ENCODE results near the gene PILRB.
A peak's percentile ranks its signal among the peaks of the same experiment; 100 is the strongest.

The PILRB gene

DNA sequence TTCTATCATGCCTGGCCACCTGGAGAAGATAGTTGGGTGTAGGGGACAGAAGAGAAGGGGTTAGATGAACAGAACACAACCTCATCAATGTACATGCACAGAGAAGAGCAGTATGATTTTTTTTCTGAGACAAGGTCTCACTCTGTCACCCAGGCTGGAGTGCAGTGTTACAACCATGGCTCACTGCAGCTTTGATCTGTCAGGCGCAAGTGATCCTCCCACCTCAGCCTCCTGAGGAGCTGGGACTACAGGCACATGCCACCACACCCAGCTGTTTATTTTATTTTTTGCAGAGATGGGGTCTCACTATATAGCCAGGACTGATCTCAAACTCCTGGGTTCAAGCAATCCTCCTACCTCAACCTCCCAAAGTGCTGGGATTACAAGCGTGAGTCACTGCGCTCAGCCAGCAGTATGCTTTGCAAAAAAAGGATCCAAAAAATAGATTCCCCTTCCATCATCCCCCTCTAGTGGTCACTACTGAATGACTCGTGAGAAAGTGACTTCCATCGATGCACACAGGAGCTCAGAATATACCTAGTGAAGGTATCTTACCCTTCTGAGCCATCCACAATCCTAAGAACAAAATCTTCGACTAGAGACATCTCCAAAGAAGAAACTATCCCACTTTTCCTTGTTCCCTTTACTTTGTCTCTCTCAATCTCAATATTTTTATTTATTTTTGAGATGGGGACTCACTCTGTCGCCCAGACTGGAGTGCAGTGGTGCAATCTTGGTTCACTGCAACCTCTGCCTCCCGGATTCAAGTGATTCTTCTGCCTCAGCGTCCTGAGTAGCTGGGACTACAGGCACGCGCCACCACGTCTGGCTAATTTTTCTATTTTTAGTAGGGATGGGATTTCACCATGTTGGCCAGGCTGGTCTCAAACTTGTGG lies 49.6 kb downstream of the PILRB start:
- DNase-seq (ENCODE audit: low spot score): peak; percentile 68

DNA sequence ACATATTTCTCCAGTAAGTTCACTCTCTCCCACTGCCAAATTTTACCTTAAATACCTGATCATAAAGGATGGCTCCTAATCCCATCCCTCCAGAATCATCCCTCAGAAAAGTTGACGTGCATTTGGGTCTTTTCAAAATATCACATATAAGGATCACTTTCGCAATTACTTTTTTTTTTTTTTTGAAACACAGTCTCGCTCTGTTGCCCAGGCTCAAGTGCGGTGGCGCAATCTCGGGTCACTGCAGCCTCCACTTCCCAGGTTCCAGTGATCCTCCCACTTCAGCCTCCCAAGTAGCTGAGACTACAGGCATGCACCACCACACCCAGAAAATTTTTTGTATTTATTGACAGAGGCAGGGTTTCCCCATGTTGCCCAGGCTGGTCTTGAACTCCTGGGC lies 53.2 kb downstream of the PILRB start:
- DNase-seq (ENCODE audit: low spot score): no peak

- DNase-seq (ENCODE audit: low spot score): no peak
Measured at GRCh38 chr7:100413346-100413745, 55.4 kb downstream of the PILRB start.

DNA sequence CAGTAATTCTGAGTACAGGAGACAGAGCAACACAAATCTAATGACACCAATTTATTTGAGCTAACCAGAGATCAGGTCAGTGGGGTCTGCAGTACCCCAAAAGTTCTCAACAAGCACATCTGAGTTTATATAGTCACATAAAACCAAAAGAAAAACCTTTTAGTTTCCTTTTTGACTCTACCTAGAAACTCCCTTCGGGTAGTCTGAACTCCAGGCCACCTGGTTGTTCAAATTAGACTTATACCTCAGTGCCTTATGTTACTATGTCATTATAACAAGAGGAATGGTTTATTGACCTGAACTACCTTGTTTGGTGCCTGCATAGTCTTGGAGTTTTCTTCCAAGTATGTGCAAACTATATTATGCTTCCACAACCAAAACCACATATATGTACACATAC lies 56.0 kb downstream of the PILRB start:
- DNase-seq (ENCODE audit: low spot score): no peak

DNA sequence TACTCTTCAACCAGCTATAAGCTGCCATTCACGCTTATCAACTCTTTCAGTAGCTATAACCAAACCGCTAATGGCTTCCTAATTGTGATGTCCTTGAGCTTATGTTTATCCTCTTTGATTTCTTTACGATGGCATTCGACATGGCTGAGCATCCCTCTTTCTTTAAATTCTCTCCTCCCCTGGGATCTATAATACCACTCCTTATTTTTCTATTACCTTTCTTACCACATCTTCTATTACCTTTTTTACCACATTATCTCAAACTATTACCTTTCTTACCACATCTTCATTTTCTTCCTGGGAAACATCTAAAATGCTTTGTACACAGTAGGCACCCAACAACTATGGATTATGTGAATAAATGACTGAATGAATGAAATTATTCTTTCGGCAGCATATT lies 57.5 kb downstream of the PILRB start:
- no peak for DNase-seq (ENCODE audit: low spot score)
